ENCODE data around the gene SRGAP2. TPM values are rescaled to one million over a fixed set of nuclear protein-coding genes. Genes with fewer than 3 reads are reported as not detected.
"Not testable (repeated sequence)": the region's sequence is repeated elsewhere in the genome, so short reads cannot be mapped to it uniquely, and the experiment has no call there.

The SRGAP2 gene
- 66.8 and 82.9 TPM in 2 replicates for total RNA-seq (2014; rRNA removed; shearing (Covaris generic))

DNA sequence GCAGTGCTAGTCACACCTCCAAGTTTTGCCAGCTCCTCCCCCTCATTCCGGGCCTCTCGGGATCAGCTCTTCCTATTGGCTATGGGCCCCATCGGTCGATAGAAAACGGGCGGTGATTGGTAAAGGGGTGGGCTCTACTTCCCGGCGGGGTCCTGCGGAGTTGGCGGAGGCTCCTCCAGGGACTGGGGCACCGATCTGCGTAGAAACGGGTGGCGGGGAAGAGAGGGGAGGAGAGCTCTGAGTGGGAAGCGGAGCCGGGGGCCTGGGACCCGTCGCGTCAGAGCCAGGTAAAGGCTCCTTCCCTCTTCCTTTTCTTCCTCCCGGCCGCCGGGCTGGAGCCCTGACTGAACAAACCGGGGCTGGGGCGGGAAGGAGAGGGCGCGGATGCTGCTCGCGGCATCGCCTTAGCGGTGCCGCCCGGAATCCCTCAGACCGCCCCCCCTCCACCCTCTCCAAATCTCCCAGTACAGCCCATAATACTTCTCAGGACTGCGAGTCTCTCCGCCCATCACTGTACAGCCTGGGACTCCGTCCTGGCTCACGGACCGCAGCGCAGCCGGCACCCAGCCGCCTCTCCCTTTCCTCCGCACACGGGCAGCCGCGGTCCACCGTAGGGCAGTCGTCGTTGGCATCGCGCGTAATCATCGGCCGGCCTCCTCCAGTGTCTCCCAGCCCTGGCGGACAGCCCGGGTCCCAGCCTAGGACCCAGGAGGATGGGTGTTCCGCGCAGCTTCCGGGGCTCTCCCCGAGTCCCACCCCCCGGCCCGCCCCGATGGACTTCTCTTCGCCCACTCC, at the start of gene SRGAP2:
Gene SRGAP2, plus strand, starts transcription at position 178 of the 795 bp plus-strand sequence. CDS start 2,430 bp downstream, outside the sequence.
- H3K4me3 ChIP-seq (ENCODE audit: insufficient read depth, low read depth, low read length): peak within 1 kb of the TSS; percentile 48
- H3K36me3 ChIP-seq (replicated peaks; ENCODE audit: control insufficient read depth, insufficient read depth, low read length); DNase-seq; H3K27me3 ChIP-seq (ENCODE audit: control insufficient read depth, insufficient read depth, low read length): not testable (repeated sequence)

DNA sequence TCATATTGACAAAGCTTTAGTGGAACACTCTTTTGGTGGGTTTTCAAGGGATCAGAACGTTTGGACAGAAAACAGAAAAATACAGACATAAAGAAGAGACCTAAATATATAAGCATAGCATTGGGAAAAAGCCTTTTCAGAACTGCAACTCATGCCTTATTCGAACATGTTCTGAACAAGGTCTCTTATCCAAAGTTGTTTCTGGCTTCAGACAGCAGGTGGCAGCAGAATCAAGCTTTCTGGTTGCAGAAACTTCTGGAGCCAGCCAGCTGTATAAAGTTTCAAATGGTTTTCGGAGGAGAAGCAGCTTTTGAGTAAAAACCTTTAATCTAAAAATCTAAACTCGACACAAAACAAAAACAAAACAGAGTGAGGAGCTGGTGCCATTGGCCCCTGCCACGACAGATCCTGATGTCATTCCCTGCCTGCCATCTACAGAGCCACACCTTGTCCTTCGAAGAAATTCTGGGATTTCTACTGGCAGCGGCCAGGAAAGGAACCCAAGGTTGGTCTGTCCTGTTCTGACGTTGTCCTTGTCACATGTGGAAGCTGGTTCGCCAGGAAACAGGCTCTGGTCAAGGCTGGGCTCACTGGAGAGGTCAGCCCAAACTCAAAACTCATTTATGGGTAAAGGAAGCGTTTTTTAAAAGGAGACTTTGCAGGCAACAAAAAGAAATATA, 35.9 kb upstream of the SRGAP2 start:
- H3K36me3 ChIP-seq (replicated peaks; ENCODE audit: control insufficient read depth, insufficient read depth, low read length); H3K27me3 ChIP-seq (ENCODE audit: control insufficient read depth, insufficient read depth, low read length); H3K4me3 ChIP-seq (ENCODE audit: insufficient read depth, low read depth, low read length); DNase-seq: not testable (repeated sequence)

DNA sequence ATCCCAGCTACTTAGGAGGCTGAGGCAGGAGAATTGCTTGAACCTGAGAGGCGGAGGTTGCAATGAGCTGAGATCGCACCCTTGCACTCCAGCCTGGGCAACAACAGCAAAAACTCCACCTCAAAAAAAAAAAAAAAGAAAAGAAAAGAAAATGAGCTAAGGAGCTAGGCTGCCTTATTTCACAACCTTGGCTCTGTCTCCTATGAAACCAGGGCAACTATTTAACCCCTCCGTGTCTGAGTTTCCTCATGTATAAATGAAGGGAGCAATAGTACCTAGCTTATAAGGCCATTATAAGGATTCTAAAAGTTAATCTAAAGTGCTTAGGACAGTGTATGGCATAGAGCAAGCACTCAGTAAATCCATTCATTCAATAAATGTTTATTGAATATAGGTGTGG, 33.5 kb upstream of the SRGAP2 start:
- not testable (repeated sequence) for H3K4me3 ChIP-seq (ENCODE audit: insufficient read depth, low read depth, low read length); DNase-seq; H3K36me3 ChIP-seq (replicated peaks; ENCODE audit: control insufficient read depth, insufficient read depth, low read length); H3K27me3 ChIP-seq (ENCODE audit: control insufficient read depth, insufficient read depth, low read length)

DNA sequence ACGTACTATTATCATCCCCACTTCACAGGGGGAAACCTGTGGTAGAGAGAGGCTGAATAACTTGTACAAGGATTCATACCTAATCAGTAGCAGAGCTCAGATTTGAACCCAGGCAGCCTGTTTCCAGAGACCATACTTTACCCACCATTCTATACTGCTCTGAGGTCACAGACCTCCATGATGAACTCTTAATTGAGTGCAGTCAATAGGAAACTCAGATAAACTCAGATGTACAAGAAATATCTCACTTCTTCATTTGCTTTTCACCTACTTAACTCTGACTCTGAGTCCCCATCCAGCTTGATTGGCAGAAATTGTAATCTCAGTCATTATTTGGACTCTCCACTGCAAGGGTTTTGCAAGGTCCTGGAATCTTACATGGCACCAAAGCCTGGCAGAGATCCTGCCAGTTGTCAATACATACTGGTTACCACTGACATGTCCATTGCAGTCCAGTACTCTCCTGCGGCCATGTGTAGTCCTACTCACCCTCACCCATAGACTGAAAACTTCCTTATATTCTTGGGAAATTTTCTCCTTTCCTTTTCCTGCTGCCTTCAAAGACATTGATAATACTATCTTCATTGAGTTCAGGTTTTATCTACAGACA, 30.1 kb upstream of the SRGAP2 start:
- not testable (repeated sequence) for H3K27me3 ChIP-seq (ENCODE audit: control insufficient read depth, insufficient read depth, low read length); H3K4me3 ChIP-seq (ENCODE audit: insufficient read depth, low read depth, low read length); DNase-seq; H3K36me3 ChIP-seq (replicated peaks; ENCODE audit: control insufficient read depth, insufficient read depth, low read length)

DNA sequence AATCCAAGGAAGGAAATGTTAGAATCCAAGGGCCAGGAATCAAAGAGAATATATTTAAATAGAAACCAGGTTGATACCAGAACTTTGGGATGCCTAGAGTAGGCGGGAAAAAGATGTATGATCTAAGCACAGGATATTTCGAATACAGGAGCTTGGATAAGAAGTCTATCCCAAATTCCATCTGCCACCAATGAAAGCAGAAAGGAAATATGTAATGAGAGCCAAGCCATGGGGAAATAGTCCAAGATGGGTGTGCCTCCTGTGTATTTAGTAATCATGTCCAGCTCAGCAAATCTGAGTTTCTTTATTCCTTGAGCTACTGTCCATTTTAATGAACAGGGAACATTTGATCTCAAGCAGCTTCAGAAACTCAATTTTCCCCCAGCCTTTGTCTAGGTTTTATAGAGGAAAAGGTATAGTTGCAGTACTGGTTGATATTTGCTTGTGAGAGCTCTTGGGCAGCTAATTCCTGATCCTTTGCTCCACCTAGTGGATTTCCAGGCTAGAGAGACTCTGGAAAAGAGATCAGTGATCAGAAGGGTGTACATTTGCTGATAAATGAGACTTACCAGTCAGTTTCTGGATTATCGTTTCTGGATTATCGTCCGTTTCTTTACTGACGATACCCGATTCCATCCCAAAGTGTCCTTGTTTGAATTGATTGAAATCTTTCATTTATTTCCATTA, 29.0 kb upstream of the SRGAP2 start:
- not testable (repeated sequence) for H3K27me3 ChIP-seq (ENCODE audit: control insufficient read depth, insufficient read depth, low read length); DNase-seq; H3K4me3 ChIP-seq (ENCODE audit: insufficient read depth, low read depth, low read length); H3K36me3 ChIP-seq (replicated peaks; ENCODE audit: control insufficient read depth, insufficient read depth, low read length)

DNA sequence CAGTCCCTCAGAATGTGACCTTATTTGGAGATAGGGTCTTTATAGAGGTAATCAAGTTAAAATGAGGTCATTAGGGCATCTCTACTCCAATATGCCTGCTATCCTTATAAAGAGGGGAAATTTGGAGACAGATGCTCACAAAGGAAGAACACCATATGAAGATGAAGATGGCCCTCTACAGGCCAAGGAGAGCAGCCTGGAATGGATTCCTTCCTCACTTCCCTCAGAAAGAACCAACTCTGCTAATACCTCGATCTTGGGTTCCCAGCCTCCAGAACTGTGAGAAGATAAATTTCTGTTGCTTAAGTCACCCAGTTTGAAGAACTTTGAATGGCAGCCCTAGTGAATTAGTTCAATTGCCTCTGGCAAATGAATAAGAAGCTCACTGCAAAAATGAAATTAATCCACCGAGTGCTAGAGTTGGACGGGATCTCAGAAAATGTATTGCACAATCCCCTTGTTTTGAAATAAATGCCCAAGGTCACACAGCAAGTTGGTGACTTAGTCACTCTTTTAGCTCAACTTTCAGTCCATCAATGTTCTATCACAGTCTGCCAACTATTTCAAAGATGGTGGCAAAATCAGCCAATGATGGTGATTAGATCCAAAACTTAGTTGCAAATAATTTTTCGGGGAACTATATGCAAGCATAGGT, 27.8 kb upstream of the SRGAP2 start:
- not testable (repeated sequence) for H3K4me3 ChIP-seq (ENCODE audit: insufficient read depth, low read depth, low read length); DNase-seq; H3K27me3 ChIP-seq (ENCODE audit: control insufficient read depth, insufficient read depth, low read length); H3K36me3 ChIP-seq (replicated peaks; ENCODE audit: control insufficient read depth, insufficient read depth, low read length)

DNA sequence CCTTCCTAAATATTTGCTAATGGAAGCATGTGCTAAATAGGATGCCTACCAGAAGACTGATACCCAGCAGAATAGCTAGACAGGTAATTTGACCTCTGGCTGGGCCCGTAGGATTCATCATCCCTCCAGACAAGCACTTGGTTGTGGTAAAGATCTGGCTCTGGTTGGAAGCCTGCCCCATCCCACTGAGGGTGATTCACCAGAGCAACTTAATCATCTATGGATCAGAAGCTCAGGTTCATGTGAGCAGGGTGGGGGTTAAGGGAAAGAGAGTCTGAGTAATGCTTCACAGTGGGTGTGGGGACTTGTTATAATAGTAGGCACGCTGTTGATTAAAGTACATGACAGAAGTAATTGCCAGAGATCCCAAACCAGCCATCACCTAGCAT, 27.2 kb upstream of the SRGAP2 start:
- not testable (repeated sequence) for H3K4me3 ChIP-seq (ENCODE audit: insufficient read depth, low read depth, low read length); DNase-seq; H3K36me3 ChIP-seq (replicated peaks; ENCODE audit: control insufficient read depth, insufficient read depth, low read length); H3K27me3 ChIP-seq (ENCODE audit: control insufficient read depth, insufficient read depth, low read length)

DNA sequence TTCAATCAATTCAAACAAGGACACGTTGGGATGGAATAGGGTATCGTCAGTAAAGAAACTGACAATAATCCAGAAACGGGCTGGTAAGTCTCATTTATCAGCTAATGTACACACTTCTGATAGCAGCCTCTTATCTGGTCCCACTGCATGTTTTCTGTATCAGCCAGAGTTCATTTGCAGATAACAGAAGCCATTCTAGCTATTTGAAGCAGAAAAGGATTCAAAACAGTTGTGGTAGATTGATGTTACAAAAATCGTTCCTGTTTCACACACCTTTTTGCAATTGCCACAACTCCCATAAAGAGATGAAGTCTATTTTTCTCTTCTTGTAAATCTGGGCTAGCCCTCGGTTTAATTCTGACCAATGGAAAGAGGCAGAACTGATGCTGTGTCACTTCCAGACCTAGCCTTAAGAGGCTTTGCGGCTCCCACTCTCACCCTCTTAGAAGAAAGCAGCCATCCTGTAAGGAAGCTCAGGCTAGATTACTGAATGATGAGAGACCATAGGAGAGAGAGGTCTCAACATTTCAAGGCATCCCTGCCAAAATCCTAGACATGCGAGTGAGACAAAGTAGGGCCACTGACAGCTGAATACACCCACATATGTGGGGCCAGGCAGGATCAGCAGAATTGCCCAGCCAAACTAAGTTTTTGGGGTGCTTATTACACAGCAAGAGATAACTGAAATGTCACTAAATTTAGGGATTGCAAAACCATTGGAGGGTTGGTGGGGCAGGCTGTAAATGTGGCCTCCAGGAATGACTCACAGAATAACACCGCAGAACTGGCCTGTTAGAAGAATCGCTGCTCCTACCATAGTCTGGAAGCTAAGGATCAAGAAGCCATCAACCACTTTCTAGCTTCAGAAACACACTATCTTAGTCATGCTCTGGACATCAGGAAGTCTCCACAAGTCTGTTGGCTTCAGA, 25.0 kb upstream of the SRGAP2 start:
- not testable (repeated sequence) for H3K36me3 ChIP-seq (replicated peaks; ENCODE audit: control insufficient read depth, insufficient read depth, low read length); H3K4me3 ChIP-seq (ENCODE audit: insufficient read depth, low read depth, low read length); DNase-seq

DNA sequence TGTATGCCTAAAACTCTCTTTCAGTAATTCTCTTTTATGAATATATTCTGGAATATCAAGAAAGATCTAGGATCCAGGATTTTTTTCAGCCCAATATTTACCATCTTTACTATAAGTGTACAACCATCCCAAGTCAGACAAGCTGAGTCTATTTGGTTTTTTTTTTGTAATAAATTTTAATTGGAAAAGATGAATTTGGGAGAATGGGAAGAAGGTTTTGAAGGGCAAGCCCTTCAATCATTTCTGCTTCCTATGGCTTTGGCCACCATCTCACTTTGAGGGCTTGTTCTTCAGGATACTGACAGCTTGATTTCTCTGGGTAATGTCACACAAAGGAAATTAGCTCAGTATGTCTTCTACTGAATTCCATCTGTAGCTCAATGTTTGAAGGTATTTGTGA, 23.7 kb upstream of the SRGAP2 start:
- H3K4me3 ChIP-seq (ENCODE audit: insufficient read depth, low read depth, low read length); DNase-seq; H3K36me3 ChIP-seq (replicated peaks; ENCODE audit: control insufficient read depth, insufficient read depth, low read length); H3K27me3 ChIP-seq (ENCODE audit: control insufficient read depth, insufficient read depth, low read length): not testable (repeated sequence)

More for the DNA sequence above, 25.0 kb upstream of the SRGAP2 start:
- not testable (repeated sequence) for H3K27me3 ChIP-seq (ENCODE audit: control insufficient read depth, insufficient read depth, low read length)

DNA sequence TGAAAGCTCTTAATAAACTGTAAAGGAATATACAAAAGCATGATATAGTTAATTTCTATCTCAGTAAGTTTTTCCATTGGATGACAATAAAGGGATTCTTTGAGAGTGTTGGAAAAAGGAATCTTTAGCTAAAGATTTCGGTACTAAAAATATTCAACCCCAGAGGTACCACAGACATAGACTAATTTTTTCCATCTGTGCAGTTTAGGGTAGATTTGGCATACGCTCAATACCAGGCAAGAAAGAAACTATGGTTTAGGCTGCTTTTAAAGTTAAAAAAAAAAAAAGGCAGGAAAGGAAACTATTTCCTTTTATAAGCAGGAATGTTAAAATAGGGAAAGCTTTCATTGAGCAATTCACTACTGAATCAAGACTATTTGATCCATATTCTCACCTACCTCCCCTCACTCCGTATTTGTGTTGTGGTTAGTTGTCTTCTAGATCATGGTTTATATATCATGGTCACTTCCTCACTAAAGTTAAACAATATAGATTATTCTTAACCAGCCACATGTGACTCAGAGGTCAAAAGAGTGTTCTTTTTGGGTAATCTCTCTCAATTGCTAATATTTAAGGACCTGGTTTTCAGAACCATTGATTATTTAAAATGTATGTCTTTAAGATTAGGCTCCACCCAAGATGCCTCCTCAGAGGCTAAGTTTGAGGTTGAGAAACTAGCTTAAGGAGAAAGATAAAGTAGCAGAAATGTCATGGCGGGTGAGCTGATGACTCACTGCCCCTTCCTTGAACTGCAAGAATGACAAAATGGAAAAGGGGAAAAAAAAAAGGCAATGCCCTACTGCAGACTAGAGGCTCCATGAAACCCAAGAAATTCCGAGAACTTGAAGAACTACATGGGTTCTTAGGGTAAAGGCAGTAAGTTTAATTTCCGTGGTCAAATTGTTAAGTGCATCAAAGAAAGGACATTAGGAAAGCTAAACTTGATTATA, 20.7 kb upstream of the SRGAP2 start:
- H3K36me3 ChIP-seq (replicated peaks; ENCODE audit: control insufficient read depth, insufficient read depth, low read length); H3K4me3 ChIP-seq (ENCODE audit: insufficient read depth, low read depth, low read length); DNase-seq; H3K27me3 ChIP-seq (ENCODE audit: control insufficient read depth, insufficient read depth, low read length): not testable (repeated sequence)

DNA sequence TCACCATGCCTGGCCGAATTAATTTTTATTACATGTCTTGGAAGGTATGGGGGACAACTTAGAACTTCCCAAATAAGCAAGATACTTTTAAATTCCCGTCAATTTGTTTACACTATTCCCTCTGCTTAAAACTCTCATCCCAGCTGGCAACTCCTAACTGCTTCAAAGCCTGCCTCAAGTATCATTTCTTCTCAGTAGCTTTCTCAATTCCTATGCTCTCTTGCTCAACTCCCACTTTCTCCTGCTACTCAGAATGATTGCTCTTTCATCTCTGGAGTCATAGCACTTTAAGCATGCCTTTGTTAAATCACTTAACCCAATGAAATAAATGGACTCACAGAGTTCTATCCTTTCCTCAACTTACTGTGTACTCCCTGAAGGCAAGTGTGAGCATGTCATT, 19.6 kb upstream of the SRGAP2 start:
- DNase-seq; H3K4me3 ChIP-seq (ENCODE audit: insufficient read depth, low read depth, low read length); H3K27me3 ChIP-seq (ENCODE audit: control insufficient read depth, insufficient read depth, low read length); H3K36me3 ChIP-seq (replicated peaks; ENCODE audit: control insufficient read depth, insufficient read depth, low read length): not testable (repeated sequence)

DNA sequence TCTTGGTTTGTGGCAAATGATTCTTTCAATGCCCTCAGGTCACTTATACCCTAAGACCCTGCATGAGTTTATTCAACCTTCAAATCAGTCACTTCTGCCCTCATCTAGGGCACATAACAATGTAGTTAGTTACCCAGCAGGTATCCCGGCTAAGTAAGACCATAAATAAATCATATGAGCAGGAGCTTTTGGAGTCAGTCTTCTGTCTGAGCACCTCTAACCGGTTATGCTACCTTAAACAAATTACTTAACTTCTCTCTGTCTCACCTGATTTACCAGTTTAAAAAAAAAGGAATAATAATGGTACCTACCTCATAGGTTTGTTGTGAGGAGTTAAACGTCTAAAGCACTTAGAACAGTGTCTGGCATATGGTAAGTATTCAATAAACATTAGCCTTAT, 17.6 kb upstream of the SRGAP2 start:
- not testable (repeated sequence) for H3K36me3 ChIP-seq (replicated peaks; ENCODE audit: control insufficient read depth, insufficient read depth, low read length); H3K27me3 ChIP-seq (ENCODE audit: control insufficient read depth, insufficient read depth, low read length); DNase-seq; H3K4me3 ChIP-seq (ENCODE audit: insufficient read depth, low read depth, low read length)

Data from H7 (cell line).